BLaER1 (cell line): ENCODE data around the gene E2F2.

Experiments
- H3K27ac ChIP-seq: shearing (Covaris generic); formaldehyde crosslinking; 2 replicates; pipeline ENCODE4 v1.8.1; 2022
- H3K27me3 ChIP-seq: shearing (Covaris generic); formaldehyde crosslinking; 2 replicates; pipeline ENCODE4 v1.8.1; 2022
- H3K36me3 ChIP-seq: shearing (Covaris generic); formaldehyde crosslinking; 2 replicates; pipeline ENCODE4 v1.8.1; 2022
- H3K4me1 ChIP-seq: shearing (Covaris generic); formaldehyde crosslinking; 2 replicates; pipeline ENCODE4 v1.8.1; 2022
- H3K4me2 ChIP-seq: shearing (Covaris generic); formaldehyde crosslinking; 2 replicates; pipeline ENCODE4 v1.8.1; 2022
- H3K4me3 ChIP-seq: shearing (Covaris generic); formaldehyde crosslinking; 2 replicates; pipeline ENCODE4 v1.8.1; 2022
- H3K9ac ChIP-seq: shearing (Covaris generic); formaldehyde crosslinking; 2 replicates; pipeline ENCODE4 v1.8.1; 2022
- H3K9me3 ChIP-seq: shearing (Covaris generic); formaldehyde crosslinking; 2 replicates; pipeline ENCODE4 v1.8.1; 2022
- H4K20me1 ChIP-seq: shearing (Covaris generic); formaldehyde crosslinking; 2 replicates; pipeline ENCODE4 v1.8.1; 2022
- Cebpa-rat ChIP-seq: shearing (Covaris generic); IDR thresholded peaks from 2 replicates; pipeline ENCODE4 v1.8.1; 2022

E2F2 gene

GRCh38 chr1:23470282-23471070 lies 60.6 kb downstream of the E2F2 start:
- Histone ChIP-seq H3K27me3 (no peaks in the 10 kb centered on the region), H3K27ac (no peak overlapping the region), H3K9ac (no peak overlapping the region), H3K36me3 (no peaks in the 10 kb centered on the region), H4K20me1 (no peaks in the 10 kb centered on the region), H3K4me2 (no peak overlapping the region), H3K4me1 (no peaks in the 10 kb centered on the region), H3K9me3 (no peaks in the 10 kb centered on the region), H3K4me3 (no peak overlapping the region)
- no peak for TF ChIP-seq Cebpa-rat

GRCh38 chr1:23469372-23469982 lies 61.6 kb downstream of the E2F2 start:
- Histone ChIP-seq H3K4me3 (no peak overlapping the region), H4K20me1 (no peaks in the 10 kb centered on the region), H3K36me3 (no peaks in the 10 kb centered on the region), H3K27me3 (no peaks in the 10 kb centered on the region), H3K9ac (no peak overlapping the region), H3K27ac (no peak overlapping the region), H3K4me2 (no peak overlapping the region), H3K9me3 (no peaks in the 10 kb centered on the region), H3K4me1 (no peaks in the 10 kb centered on the region)
- TF ChIP-seq Cebpa-rat: no peak

- H3K4me1 ChIP-seq: no peaks in the 10 kb centered on the region
- no peaks in the 10 kb centered on the region for H3K36me3 ChIP-seq
- H3K9me3 ChIP-seq: no peaks in the 10 kb centered on the region
- no peak for TF ChIP-seq Cebpa-rat
- H3K4me3 ChIP-seq: no peak overlapping the region
- no peak overlapping the region for H3K27ac ChIP-seq
- H3K4me2 ChIP-seq: no peak overlapping the region
- H3K27me3 ChIP-seq: no peaks in the 10 kb centered on the region
- H4K20me1 ChIP-seq: no peaks in the 10 kb centered on the region
- no peak overlapping the region for H3K9ac ChIP-seq
These were observed 64.5 kb downstream of the E2F2 start for GRCh38 chr1:23466423-23466989.

DNA sequence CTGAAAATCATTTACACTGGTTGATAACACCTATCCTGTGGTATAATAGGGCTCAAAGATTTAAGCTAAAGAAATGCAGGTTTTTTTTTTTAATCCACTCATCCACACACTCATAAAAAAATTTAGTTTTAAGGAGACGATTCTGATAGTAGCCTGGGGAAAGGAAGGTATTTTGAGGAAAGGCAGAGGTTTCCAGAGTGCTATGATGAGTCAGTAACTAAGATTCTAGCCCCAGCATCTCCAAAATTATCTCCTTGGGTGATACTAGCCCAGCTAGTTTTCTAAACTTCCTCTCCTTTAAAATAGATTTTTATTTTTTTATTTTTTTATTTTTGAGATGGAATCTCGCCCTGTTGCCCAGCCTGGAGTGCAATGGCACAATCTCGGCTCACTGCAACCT lies 67.7 kb downstream of the E2F2 start:
- Histone ChIP-seq H3K4me2 (no peak overlapping the region), H3K27ac (no peak overlapping the region), H3K36me3 (no peaks in the 10 kb centered on the region), H3K9ac (no peak overlapping the region), H4K20me1 (no peaks in the 10 kb centered on the region), H3K4me3 (no peak overlapping the region), H3K4me1 (no peaks in the 10 kb centered on the region), H3K27me3 (no peaks in the 10 kb centered on the region), H3K9me3 (no peaks in the 10 kb centered on the region)
- TF ChIP-seq Cebpa-rat: no peak

DNA sequence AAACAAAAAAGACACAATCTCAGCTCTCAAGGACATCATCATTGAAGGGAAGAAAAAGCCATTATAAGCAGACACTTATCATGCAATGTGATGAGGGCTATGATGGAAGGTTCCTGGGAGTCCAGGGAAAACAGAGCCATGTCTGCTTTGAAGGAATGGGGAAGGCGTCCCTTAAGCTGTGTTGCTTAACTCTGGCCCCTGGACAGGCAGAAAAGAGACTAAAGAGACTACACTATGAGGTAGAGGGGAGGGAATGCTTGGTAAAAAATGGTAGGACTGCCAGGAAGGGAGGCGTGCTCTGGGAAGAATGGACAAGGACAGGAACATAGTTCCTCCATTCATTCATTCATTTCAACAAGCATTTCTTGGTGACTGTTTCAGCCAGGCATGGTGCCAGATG lies 68.3 kb downstream of the E2F2 start:
- Histone ChIP-seq H3K36me3 (no peaks in the 10 kb centered on the region), H3K27me3 (no peaks in the 10 kb centered on the region), H3K4me2 (no peak overlapping the region), H3K9ac (no peak overlapping the region), H3K9me3 (no peaks in the 10 kb centered on the region), H3K4me3 (no peak overlapping the region), H4K20me1 (no peaks in the 10 kb centered on the region), H3K4me1 (no peaks in the 10 kb centered on the region), H3K27ac (no peak overlapping the region)
- no peak for TF ChIP-seq Cebpa-rat

- no peak overlapping the region for H3K27ac ChIP-seq
- H3K4me2 ChIP-seq: no peak overlapping the region
- no peak for TF ChIP-seq Cebpa-rat
- H3K9ac ChIP-seq: no peak overlapping the region
- H3K9me3 ChIP-seq: no peaks in the 10 kb centered on the region
- H3K36me3 ChIP-seq: no peaks in the 10 kb centered on the region
- H3K4me3 ChIP-seq: no peak overlapping the region
- peaks cover 7% of the 10 kb centered on the region for H3K4me1 ChIP-seq
- no peaks in the 10 kb centered on the region for H3K27me3 ChIP-seq
- peaks cover 5% of the 10 kb centered on the region; the same call in 1 of the 2 replicates for H4K20me1 ChIP-seq
These were observed 70.0 kb downstream of the E2F2 start for GRCh38 chr1:23461050-23461449.

GRCh38 chr1:23460519-23460918 lies 70.5 kb downstream of the E2F2 start:
- Histone ChIP-seq H4K20me1 (peaks cover 5% of the 10 kb centered on the region; the same call in 1 of the 2 replicates), H3K9me3 (no peaks in the 10 kb centered on the region), H3K9ac (no peak overlapping the region), H3K27ac (no peak overlapping the region), H3K4me2 (no peak overlapping the region), H3K4me1 (peaks cover 13% of the 10 kb centered on the region), H3K36me3 (no peaks in the 10 kb centered on the region), H3K27me3 (no peaks in the 10 kb centered on the region), H3K4me3 (no peak overlapping the region)
- TF ChIP-seq Cebpa-rat: no peak

- no peaks in the 10 kb centered on the region for H3K27me3 ChIP-seq
- no peak overlapping the region for H3K9ac ChIP-seq
- no peaks in the 10 kb centered on the region for H3K9me3 ChIP-seq
- H3K4me2 ChIP-seq: no peak overlapping the region
- peaks cover 13% of the 10 kb centered on the region for H3K4me1 ChIP-seq
- H3K36me3 ChIP-seq: no peaks in the 10 kb centered on the region
- peaks cover 5% of the 10 kb centered on the region; the same call in 1 of the 2 replicates for H4K20me1 ChIP-seq
- no peak for TF ChIP-seq Cebpa-rat
- H3K27ac ChIP-seq: no peak overlapping the region
- no peak overlapping the region for H3K4me3 ChIP-seq
These were observed 71.7 kb downstream of the E2F2 start for GRCh38 chr1:23459338-23459757.
